Lung (tissue), 12 donors: ENCODE measurements around the gene KRTAP9-2. TPM values are rescaled to one million over a fixed set of nuclear protein-coding genes. Genes with fewer than 3 reads are reported as not detected.
"Not testable (repeated sequence)": the region's sequence is repeated elsewhere in the genome, so short reads cannot be mapped to it uniquely, and the experiment has no call there.

Experiments
- ATAC-seq: fragments of 200-7000 bp; cut with Tn5 transposase; one replicate; pipeline ENCODE4 v1.9.1; 2020; ENCODE audit warnings: moderate number of reproducible peaks; ENCODE audit not compliant: insufficient read depth, low FRiP score
- DNase-seq, 3 donors: peaks; one replicate each; pipeline ENCODE4 v3.0.0-alpha.2; 2013 to 2017
- H3K27ac ChIP-seq, 2 donors: one replicate each; pipeline ENCODE4 v1.5.1; 2013; ENCODE audit warnings: mild to moderate bottlenecking in 2 of 2, moderate library complexity in 2 of 2, control low read depth in 1 of 2, inconsistent platforms in 1 of 2, low read depth in 1 of 2, low read length in 1 of 2
- H3K27me3 ChIP-seq, 3 donors: one replicate each; pipeline ENCODE4 v1.5.1; 2013; ENCODE audit warnings: low read length in 2 of 3; ENCODE audit not compliant: control insufficient read depth in 3 of 3, insufficient read depth in 3 of 3
- H3K36me3 ChIP-seq, 4 donors: one replicate each; pipeline ENCODE4 v1.5.1; 2013; ENCODE audit warnings: low read length in 4 of 4, mild to moderate bottlenecking in 1 of 4, moderate library complexity in 1 of 4; ENCODE audit not compliant: control insufficient read depth in 4 of 4, insufficient read depth in 4 of 4
- H3K4me1 ChIP-seq, 5 donors: one replicate each; pipeline ENCODE4 v1.5.1; 2013; ENCODE audit warnings: low read length in 5 of 5, mild to moderate bottlenecking in 2 of 5, moderate library complexity in 1 of 5; ENCODE audit not compliant: control insufficient read depth in 5 of 5, insufficient read depth in 5 of 5
- H3K4me3 ChIP-seq: one replicate; pipeline ENCODE4 v1.5.1; 2013; ENCODE audit warnings: mild to moderate bottlenecking, control low read depth, moderate library complexity
- H3K9ac ChIP-seq, 2 donors: one replicate each; pipeline ENCODE4 v1.5.1; 2013; ENCODE audit warnings: low read length in 2 of 2, control low read depth in 1 of 2; ENCODE audit not compliant: insufficient read depth in 1 of 2
- H3K9me3 ChIP-seq, 4 donors: one replicate each; pipeline ENCODE4 v1.5.1; 2013; ENCODE audit warnings: low read length in 3 of 4, mild to moderate bottlenecking in 1 of 4, moderate library complexity in 1 of 4; ENCODE audit not compliant: control insufficient read depth in 4 of 4, insufficient read depth in 3 of 4
- WGBS, 2 donors: extraction: QIAGEN DNeasy Blood & Tissue Kit; methylation state at CpG; one replicate each; pipeline ENCODE4 v1.1.7; 2013; 5-methylcytosine and 5-hydroxymethylcytosine counted together
- polyA plus RNA-seq, 2 donors: library from polyadenylated mRNA; stranded (reverse); fragments of 200-250 nt; gene quantifications; one replicate each; pipeline ENCODE4 v1.2.1, GENCODE V29; 2013
- total RNA-seq, 2 donors: library from RNA; depleted of rRNA in 1 of 2; stranded (reverse); fragments of >200 nt in 1 of 2; gene quantifications; one replicate each; pipeline ENCODE4 v1.2.1, GENCODE V29; 2014 to 2021
- TF ChIP-seq, protein P1 (sequence below): IDR thresholded peaks from 2 replicates; pipeline ENCODE4 v1.5.1; 2012; ENCODE audit warnings: mild to moderate bottlenecking; ENCODE audit errors: control extremely low read depth, extremely low read depth
- donor health status: control.
- donor health status: control.
- donor health status: Bipolar disorder and iron deficiency.
- donor health status: healthy.
- donor health status: DM: yes; HTN: yes; CAD: no.

The KRTAP9-2 gene
- total and polyA plus RNA-seq, 4 donors = not detected

DNA sequence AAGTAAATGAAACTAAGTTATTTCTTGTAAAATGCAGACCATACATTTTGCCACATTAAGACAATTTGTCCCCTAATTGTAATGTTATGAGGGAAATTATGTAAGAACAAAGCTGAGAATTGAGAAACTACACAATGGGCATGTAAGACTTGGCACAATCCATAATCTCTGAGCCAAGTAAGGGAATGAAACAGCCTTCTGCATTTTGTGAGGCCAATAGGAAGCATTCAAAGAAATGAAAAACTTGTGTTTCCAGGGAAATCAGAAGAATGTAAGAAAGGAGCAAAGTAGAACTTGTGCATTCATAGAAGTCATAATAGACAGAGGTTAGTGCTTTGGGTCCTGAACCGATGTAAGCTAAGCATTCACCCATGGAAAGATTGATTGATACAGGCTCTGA lies 24.8 kb downstream of the KRTAP9-2 start:
- no peak overlapping the region for H3K4me3 ChIP-seq
- no peaks in the 10 kb centered on the region for H3K36me3 ChIP-seq
- H3K27me3 ChIP-seq = peaks cover 0 to 8% (median under 1%) of the 10 kb centered on the region in 3 donors
- WGBS, 2 donors = 93 to 97% methylated on average over 1 of the region's 1 CpG
- no peaks in the 10 kb centered on the region for H3K4me1 ChIP-seq
- ATAC-seq (no peak), DNase-seq (no peak)
- H3K9ac ChIP-seq = no peak overlapping the region
- no peak overlapping the region for H3K27ac ChIP-seq
- TF ChIP-seq, protein P1, sequence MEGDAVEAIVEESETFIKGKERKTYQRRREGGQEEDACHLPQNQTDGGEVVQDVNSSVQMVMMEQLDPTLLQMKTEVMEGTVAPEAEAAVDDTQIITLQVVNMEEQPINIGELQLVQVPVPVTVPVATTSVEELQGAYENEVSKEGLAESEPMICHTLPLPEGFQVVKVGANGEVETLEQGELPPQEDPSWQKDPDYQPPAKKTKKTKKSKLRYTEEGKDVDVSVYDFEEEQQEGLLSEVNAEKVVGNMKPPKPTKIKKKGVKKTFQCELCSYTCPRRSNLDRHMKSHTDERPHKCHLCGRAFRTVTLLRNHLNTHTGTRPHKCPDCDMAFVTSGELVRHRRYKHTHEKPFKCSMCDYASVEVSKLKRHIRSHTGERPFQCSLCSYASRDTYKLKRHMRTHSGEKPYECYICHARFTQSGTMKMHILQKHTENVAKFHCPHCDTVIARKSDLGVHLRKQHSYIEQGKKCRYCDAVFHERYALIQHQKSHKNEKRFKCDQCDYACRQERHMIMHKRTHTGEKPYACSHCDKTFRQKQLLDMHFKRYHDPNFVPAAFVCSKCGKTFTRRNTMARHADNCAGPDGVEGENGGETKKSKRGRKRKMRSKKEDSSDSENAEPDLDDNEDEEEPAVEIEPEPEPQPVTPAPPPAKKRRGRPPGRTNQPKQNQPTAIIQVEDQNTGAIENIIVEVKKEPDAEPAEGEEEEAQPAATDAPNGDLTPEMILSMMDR = no peak
- H3K9me3 ChIP-seq = no peaks in the 10 kb centered on the region

DNA sequence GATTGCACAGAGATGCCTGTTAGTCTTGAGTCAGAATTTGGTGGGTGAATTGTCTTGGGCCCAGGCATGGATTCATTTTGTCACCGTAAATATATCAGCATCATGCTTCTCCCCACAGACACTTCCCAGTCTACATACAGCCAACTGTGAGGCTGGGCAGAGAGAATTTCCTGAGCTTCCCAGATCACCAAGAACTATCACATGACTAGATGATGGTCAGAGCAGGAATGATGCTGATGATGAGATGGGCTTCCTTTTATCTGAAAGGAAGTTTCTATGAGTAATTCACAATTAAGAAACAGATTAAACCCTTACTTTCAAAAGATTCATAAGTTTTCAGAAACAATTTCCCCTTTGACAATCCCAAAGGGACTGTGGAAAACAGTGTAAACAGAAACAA lies 28.4 kb downstream of the KRTAP9-2 start:
- Histone ChIP-seq H3K9ac (no peak overlapping the region), H3K9me3 (no peaks in the 10 kb centered on the region), H3K4me1 (no peaks in the 10 kb centered on the region), H3K27ac (no peak overlapping the region), H3K4me3 (no peak overlapping the region), H3K36me3 (no peaks in the 10 kb centered on the region), H3K27me3 (peaks cover 0 to 8% (median 2%) of the 10 kb centered on the region in 3 donors)
- TF ChIP-seq, protein P1 = no peak
- 45 to 58% methylated on average over 1 of the region's 1 CpG for WGBS, 2 donors
- no peak for ATAC-seq
- DNase-seq = no peak

DNA sequence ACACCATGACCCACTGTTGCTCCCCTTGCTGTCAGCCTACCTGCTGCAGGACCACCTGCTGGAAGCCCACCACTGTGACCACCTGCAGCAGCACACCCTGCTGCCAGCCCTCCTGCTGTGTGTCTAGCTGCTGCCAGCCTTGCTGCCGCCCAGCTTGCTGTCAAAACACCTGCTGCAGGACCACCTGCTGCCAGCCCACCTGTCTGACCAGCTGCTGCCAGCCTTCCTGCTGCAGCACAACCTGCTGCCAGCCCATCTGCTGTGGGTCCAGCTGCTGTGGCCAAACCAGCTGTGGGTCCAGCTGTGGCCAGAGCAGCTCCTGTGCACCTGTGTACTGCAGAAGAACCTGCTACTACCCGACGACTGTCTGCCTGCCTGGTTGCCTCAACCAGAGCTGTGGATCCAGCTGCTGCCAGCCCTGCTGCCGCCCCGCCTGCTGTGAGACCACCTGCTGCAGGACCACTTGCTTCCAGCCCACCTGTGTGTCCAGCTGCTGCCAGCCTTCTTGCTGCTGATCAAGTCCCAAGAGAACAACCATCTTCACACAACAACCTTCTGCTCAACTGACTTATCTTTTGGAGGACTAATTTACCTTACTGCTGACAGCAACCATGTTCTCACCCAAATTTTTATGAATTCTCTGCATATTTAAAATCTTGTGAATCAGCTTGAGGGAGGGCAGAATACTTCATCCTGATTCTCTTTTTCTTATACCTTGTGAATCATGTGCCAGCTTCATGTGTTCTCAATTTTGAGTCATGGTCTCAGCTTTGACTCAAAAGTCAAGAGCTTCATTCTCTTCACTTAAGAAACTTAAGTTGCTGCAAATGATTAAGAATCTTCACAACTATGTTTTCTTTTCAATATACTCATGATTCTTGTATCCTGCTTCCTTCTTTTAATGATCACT lies 29.2 kb downstream of the KRTAP9-2 start, which contains the start of gene KRTAP9-9:
Gene KRTAP9-9 (plus strand): TSS at position 4 of the 910 bp plus-strand sequence.
- WGBS, 2 donors = 70 to 74% methylated on average over 5 of the region's 5 CpGs
- H3K9me3 ChIP-seq, H3K4me3 ChIP-seq, ATAC-seq, H3K9ac ChIP-seq, H3K27ac ChIP-seq, H3K27me3 ChIP-seq, H3K36me3 ChIP-seq, DNase-seq, H3K4me1 ChIP-seq: not testable (repeated sequence)

DNA sequence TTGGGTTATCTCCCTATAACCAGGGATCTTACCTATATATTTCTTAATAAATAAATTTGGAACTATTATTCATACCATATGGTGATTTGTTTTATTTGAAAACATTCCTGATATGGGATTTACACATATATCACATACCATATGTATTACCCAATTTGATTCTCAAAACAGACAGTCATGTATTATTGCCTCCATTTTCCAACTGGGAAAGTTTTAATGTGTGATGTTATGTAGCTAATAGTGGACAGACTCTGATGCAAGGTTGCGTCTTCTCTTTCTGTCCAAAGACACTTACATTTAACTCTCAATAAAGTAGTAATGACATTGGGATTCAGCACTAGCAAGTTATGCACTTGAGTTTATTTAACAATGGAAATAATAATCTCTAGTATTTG lies 29.8 kb downstream of the KRTAP9-2 start:
- no peaks in the 10 kb centered on the region for H3K36me3 ChIP-seq
- 90 to 96% methylated on average over 1 of the region's 1 CpG for WGBS, 2 donors
- no peak for DNase-seq
- no peaks in the 10 kb centered on the region for H3K4me1 ChIP-seq
- no peaks in the 10 kb centered on the region for H3K9me3 ChIP-seq
- no peak overlapping the region for H3K9ac ChIP-seq
- no peak overlapping the region for H3K4me3 ChIP-seq
- peaks cover 0 to 5% (median 2%) of the 10 kb centered on the region in 3 donors for H3K27me3 ChIP-seq
- TF ChIP-seq, protein P1 = no peak
- no peak overlapping the region for H3K27ac ChIP-seq
- no peak for ATAC-seq
